Psoas muscle (tissue), 8 donors: Measurements from ENCODE around the gene VWA1. TPM values are rescaled to one million over a fixed set of nuclear protein-coding genes. Genes with fewer than 3 reads are reported as not detected.
A peak's percentile ranks its signal among the peaks of the same experiment; 100 is the strongest.

Experiments
- ATAC-seq, 4 donors: fragments of 200-7000 bp; cut with Tn5 transposase; one replicate each; pipeline ENCODE4 v1.9.1; 2020; ENCODE audit warnings: moderate library complexity in 3 of 4, mild to moderate bottlenecking in 2 of 4
- DNase-seq, 2 donors: peaks; one replicate each; pipeline ENCODE4 v3.0.0-alpha.2; 2020
- H3K27ac ChIP-seq: fragments of 200-600 bp; one replicate; pipeline ENCODE4 v1.8.0; 2022
- H3K27me3 ChIP-seq, 3 donors: fragments of 200-600 bp in 1 of 3; one replicate each; pipeline versions ENCODE4 v1.6.1 to v1.8.0; 2013 to 2022; ENCODE audit warnings: low read length in 2 of 3, mild to moderate bottlenecking in 2 of 3, moderate library complexity in 1 of 3; ENCODE audit not compliant: insufficient read depth in 3 of 3
- H3K36me3 ChIP-seq, 2 donors: fragments of 200-600 bp in 1 of 2; one replicate each; pipeline versions ENCODE4 v1.6.1 to v1.8.0; 2013 to 2022; ENCODE audit warnings: low read depth in 1 of 2, mild to moderate bottlenecking in 1 of 2, moderate library complexity in 1 of 2; ENCODE audit not compliant: insufficient read depth in 1 of 2
- H3K4me1 ChIP-seq: fragments of 200-600 bp; one replicate; pipeline ENCODE4 v1.8.0; 2022
- H3K4me3 ChIP-seq: fragments of 200-600 bp; one replicate; pipeline ENCODE4 v1.8.0; 2022; ENCODE audit warnings: mild to moderate bottlenecking
- H3K9me3 ChIP-seq: fragments of 200-600 bp; one replicate; pipeline ENCODE4 v1.8.0; 2022
- WGBS, 3 donors: extraction: QIAGEN DNeasy Blood & Tissue Kit; methylation state at CpG; one replicate each; pipeline versions ENCODE4 v1.1.6 to v1.1.7; 2013; 5-methylcytosine and 5-hydroxymethylcytosine counted together
- intact Hi-C, 2 donors: fragments of 100-400 bp; cut with DNase I; formaldehyde crosslinking; loops; one replicate each; pipeline versions ENCODE4 v1.11.0 to v1.14.2; 2022
- polyA plus RNA-seq, 3 donors: library from polyadenylated mRNA; stranded (reverse); fragments of 200-250 nt; gene quantifications; one replicate each; pipeline ENCODE4 v1.2.3, GENCODE V29; 2013
- total RNA-seq, 4 donors: library from RNA; stranded (reverse); fragmentation: NEBNext Ultra II Directional in 2 of 4; extraction: Animal tissue kit (Norgen Biotek cat#: 25700) in 2 of 4; gene quantifications; one replicate each; pipeline versions ENCODE4 v1.2.1 to v1.2.4, GENCODE V29; 2021 to 2023
- TF ChIP-seq, protein P1 (sequence below): fragments of 200-600 bp; IDR thresholded peaks from one replicate; pipeline ENCODE4 v1.8.0; 2022; ENCODE audit warnings: antibody characterized with exemption
- donor health status: healthy with polysubstance abuse.
- donor health status: DM: no; HTN: no; CAD: no; lungs with moderate emphysema.
- donor health status: Bipolar disorder and iron deficiency.
- donor health status: healthy.
- donor health status: DM: yes; HTN: yes; CAD: no.
- donor health status: DM: no; HTN: no; CAD: no.
- donor health status: DM: no; HTN: no; CAD: no.
- donor health status: DM: yes; HTN: yes; CAD: no.

Gene VWA1
- total and polyA plus RNA-seq, 7 donors, result 1.4 to 25.3 (median 7.8) TPM

DNA sequence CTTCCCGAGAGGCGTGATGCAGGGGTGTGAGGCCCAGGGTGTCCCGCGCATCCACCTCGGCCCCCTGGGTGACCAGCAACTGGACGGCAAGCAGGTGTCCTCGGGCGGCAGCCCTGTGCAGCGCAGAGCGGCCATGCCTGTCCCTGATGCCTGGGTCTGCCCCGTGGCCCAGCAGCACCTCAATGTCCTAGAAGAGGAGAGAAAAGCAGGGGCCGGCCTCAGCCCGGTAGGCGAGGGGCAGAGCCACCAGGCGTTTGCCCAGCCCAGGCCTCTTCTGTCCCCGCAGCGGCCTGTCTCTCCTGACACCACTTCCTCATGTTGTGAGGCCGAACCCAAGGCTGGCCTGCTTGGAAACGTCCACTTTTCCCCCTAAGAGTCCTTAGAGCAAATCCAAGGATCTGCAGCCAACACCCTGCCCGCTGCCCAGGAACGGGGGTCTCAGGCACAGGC, 16.1 kb upstream of the VWA1 start:
- DNase-seq (no peak), ATAC-seq (peak; percentile 11 to 40 (median 15))
- 74 to 83% (median 82%) methylated on average over 20 to 21 of the region's 21 CpGs for WGBS, 3 donors
- TF ChIP-seq, protein P1, sequence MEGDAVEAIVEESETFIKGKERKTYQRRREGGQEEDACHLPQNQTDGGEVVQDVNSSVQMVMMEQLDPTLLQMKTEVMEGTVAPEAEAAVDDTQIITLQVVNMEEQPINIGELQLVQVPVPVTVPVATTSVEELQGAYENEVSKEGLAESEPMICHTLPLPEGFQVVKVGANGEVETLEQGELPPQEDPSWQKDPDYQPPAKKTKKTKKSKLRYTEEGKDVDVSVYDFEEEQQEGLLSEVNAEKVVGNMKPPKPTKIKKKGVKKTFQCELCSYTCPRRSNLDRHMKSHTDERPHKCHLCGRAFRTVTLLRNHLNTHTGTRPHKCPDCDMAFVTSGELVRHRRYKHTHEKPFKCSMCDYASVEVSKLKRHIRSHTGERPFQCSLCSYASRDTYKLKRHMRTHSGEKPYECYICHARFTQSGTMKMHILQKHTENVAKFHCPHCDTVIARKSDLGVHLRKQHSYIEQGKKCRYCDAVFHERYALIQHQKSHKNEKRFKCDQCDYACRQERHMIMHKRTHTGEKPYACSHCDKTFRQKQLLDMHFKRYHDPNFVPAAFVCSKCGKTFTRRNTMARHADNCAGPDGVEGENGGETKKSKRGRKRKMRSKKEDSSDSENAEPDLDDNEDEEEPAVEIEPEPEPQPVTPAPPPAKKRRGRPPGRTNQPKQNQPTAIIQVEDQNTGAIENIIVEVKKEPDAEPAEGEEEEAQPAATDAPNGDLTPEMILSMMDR, result no peak
- Histone ChIP-seq H3K36me3 (no peaks in the 10 kb centered on the region), H3K27me3 (no peaks in the 10 kb centered on the region), H3K9me3 (no peaks in the 10 kb centered on the region), H3K4me1 (no peaks in the 10 kb centered on the region), H3K4me3 (peak overlapping the region; percentile 65), H3K27ac (peak overlapping the region; percentile 50)
- intact Hi-C loops, result no loop called here

DNA sequence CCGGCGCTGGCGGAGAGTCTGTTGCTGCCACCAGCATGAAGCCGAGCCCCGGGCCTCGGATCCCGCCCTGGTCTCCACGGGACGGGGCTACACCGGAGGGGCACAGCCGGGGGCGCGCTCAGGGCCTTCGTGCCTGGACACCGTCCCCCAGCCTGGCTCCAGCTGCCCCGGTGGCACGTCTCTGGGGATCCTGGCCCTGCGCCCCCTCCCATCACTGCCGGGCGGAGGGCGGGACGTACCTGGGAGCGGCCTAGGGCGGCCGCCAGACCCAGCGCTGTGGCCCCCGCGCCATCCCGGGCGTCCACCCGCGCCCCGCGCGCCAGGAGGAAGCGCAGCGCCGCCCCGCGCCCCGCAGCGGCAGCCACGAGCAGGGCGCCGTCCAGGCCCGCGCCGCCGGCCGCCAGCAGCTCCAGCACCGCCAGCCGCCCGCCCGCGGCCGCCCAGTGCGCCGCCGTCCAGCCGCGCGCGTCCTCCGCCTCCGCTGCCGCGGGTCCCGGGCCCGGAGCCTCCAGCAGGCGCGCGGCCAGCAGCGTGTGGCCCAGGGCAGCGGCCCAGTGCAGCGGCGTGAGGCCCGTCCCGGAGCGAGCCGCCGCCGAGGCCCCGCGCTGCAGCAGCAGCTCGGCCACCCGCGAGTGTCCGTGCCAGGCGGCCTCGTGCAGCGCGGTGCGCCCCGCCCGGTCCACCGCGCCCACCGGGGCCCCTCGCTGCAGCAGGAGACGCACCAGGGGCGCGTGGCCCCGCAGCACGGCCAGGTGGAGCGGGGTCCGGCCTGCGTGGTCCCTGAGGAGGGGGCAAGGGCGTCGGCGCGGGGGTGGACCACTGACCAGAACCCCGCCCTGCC, 15.5 kb upstream of the VWA1 start:
- H3K4me1 ChIP-seq, result no peaks in the 10 kb centered on the region
- TF ChIP-seq, protein P1, result no peak
- ATAC-seq (peak; percentile 63 to 83 (median 68)), DNase-seq (peak in 1 of 2 donors; percentile 63)
- H3K36me3 ChIP-seq, result no peaks in the 10 kb centered on the region
- peak overlapping the region; percentile 50 for H3K27ac ChIP-seq
- H3K4me3 ChIP-seq, result peak overlapping the region; percentile 65
- H3K27me3 ChIP-seq, result no peaks in the 10 kb centered on the region
- WGBS, 3 donors, result 5 to 18% (median 7%) methylated on average over 18 to 112 of the region's 112 CpGs
- no peaks in the 10 kb centered on the region for H3K9me3 ChIP-seq
- intact Hi-C loops, result no loop called here

DNA sequence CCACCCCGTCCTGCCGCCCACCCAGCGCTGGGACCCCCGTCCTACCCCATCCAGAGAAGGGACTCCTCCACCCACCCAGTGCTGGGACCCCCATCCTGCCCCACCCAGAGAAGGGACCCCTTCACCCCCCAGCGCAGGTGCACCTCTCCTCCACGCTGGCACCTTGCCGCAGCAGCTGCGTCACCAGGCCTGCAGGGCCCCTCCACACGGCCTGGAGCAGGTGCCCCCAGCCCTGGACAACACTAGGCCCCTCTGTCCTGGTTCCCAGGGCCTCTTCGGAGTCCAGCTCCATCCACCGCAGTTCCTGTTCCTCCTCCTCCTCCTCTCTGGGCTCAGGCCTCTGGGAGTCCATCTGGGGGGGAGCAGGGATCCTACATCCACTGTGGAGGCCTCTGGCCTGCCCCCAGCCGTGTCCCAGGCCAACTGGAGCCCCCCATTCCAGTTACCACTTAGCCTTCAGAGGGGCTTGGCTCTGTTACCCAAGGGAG, 14.8 kb upstream of the VWA1 start:
- DNase-seq (no peak), ATAC-seq (peak in 2 of 4 donors; percentile 4 to 26)
- Histone ChIP-seq H3K27ac (no peak overlapping the region), H3K4me3 (peak overlapping the region; percentile 65), H3K4me1 (no peaks in the 10 kb centered on the region), H3K36me3 (no peaks in the 10 kb centered on the region), H3K9me3 (no peaks in the 10 kb centered on the region), H3K27me3 (no peaks in the 10 kb centered on the region)
- TF ChIP-seq, protein P1, result no peak
- intact Hi-C loops, result no loop called here
- WGBS, 3 donors, result 45 to 73% (median 45%) methylated on average over 7 to 12 of the region's 12 CpGs

DNA sequence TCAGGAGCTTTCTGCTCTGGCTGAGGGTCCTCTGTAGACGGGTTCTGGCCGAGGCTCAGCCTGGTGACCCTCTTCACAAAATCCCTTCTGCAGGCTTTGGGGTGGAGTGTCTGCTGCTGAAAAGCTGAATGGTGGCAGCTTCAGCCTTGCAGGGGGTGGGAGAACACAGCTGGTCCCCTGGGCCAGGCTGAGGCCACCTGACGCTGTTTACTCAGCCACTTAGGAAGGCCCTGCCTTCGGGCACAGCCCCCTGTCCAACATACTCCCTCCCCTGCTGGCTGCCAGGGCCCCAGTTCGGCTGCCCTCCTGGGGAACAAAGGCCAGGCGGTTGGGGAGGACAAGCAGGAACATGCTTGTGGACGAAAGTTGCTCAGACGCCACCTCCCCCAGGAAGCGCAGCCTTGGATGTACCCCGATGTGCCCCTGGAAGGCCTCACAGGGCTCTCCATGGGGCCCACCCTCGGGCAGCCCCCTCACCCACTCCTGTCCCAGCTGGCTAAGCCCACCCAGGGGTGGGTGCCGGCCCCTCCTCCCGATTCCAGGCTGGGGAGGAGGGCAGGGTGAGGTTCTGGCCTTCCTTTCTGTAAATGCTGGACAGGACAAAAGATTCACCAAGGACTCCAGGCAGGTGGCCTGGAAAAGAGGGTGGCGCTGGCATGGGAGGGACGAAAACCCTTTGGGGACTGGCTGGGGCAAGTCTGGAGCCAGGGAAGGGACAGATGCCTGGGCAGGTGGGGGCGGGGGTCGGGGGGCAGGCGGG, 14.2 kb upstream of the VWA1 start, which contains the start of gene ANKRD65:
ANKRD65 (minus strand) TSS at position 130 of the 760 bp plus-strand sequence. CDS start 271 bp downstream, outside the sequence.
- Histone ChIP-seq H3K4me3 (peak within 1 kb of the TSS; percentile 65), H3K9me3 (no peaks in the 10 kb centered on the region), H3K36me3 (no peaks in the 10 kb centered on the region), H3K27ac (no peak within 1 kb of the TSS), H3K27me3 (peaks cover 0 to 3% (median 0%) of the 10 kb centered on the region in 3 donors), H3K4me1 (no peaks in the 10 kb centered on the region)
- peak in 1 of 2 donors; percentile 70 for DNase-seq
- TF ChIP-seq, protein P1, result no peak
- 68 to 85% (median 72%) methylated on average over 17 to 18 of the region's 18 CpGs for WGBS, 3 donors
- intact Hi-C loops, result no loop called here
- peak in 3 of 4 donors; percentile 17 to 34 (median 31) for ATAC-seq
